ENCODE data around the gene NELFA. TPM values are rescaled to one million over a fixed set of nuclear protein-coding genes. Genes with fewer than 3 reads are reported as not detected.
A peak's percentile ranks its signal among the peaks of the same experiment; 100 is the strongest.

NELFA gene
- total RNA-seq, 1 donor from 2014 or later = 55.2 TPM

DNA sequence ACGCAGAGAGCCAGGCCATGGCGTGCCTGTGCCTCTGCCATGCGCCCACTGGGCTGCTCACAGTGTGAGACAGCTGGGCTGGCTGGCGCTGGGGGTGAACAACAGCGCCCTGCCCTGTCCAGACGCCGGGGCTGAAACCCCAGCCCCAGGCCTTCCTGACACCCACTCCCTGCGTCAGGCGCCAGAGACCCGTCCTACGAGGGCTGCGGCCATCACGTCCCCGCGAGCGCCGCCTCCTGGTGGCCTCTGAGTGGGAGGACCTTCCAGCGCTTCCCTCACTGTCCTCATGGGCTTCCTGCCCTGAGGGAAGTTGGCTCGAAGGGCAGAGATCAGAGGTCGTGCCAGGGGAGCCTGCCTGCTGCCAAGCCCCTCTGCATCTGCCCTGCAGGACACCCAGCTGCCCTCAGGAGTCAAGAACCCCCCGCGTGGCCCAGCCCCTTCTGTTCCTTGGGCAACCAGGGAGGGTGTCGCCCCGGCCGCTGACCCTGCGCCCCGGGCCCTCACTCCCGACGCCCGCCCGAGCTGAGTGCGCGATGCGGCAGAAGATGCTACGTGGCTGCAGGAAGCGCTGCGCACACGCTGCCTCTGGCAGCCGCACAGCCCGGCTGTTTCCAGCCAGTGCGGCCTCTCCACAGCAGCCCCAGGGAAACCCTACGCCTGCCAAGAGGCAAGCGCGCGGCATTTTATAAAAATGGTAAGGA is 16.2 kb downstream of the NELFA start:
- Mint-ChIP-seq H3K36me3 (ENCODE audit: low read depth) (peaks cover 30% of the 10 kb centered on the region), H3K27ac (ENCODE audit: unreplicated experiment) (no peak overlapping the region), H3K4me3 (no peak overlapping the region), H3K9me3 (peaks cover 12% of the 10 kb centered on the region), H3K4me1 (no peaks in the 10 kb centered on the region), H3K27me3 (ENCODE audit: low read depth) (no peaks in the 10 kb centered on the region)
- DNase-seq (ENCODE audit: low read depth, low spot score) = no peak
- TF ChIP-seq, protein P1, sequence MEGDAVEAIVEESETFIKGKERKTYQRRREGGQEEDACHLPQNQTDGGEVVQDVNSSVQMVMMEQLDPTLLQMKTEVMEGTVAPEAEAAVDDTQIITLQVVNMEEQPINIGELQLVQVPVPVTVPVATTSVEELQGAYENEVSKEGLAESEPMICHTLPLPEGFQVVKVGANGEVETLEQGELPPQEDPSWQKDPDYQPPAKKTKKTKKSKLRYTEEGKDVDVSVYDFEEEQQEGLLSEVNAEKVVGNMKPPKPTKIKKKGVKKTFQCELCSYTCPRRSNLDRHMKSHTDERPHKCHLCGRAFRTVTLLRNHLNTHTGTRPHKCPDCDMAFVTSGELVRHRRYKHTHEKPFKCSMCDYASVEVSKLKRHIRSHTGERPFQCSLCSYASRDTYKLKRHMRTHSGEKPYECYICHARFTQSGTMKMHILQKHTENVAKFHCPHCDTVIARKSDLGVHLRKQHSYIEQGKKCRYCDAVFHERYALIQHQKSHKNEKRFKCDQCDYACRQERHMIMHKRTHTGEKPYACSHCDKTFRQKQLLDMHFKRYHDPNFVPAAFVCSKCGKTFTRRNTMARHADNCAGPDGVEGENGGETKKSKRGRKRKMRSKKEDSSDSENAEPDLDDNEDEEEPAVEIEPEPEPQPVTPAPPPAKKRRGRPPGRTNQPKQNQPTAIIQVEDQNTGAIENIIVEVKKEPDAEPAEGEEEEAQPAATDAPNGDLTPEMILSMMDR (conservative IDR thresholded peaks at IDR 0.05) = no peak

DNA sequence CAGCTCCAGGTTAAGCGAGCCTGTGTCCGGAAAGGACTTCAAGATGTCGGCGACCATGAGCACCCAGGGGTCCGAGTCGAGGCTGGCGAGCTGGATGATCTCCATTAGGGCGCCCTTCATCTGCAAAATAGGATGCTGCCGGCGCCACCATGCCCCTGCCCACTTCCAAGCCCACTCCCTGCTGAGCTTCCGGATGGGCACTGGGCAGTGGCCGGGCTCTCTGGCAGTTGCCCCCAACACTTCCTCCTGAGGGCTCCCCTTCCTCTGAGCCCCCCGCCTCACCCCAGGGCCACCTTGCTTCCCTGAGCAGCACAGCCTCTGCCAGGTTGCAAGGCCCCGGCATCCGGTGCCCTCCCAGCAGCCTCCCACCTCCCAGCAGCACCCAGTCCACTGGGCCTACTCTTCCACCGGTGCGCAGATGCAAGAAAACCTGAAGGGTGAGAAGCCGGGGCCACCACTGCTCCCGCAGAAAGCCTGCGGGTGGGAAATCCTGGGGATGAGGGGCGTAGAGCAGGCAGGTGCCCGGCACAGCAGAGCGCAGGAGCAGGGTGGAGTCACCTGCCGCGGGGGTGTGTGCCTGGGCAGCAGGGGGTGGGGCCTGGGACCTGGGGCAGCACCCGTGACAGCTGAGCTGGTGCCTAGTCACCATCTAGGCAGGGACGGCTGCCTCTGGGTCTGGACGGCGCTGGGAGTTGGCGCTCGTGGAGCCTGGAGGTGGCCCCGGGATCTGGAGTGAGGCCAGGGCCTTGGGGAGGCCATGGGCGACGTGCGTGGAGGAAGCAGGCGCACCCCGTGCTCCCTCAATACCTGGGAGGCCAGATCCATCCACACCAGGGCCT is 17.0 kb downstream of the NELFA start:
- Mint-ChIP-seq H3K36me3 (ENCODE audit: low read depth) (peaks cover 22% of the 10 kb centered on the region), H3K27me3 (ENCODE audit: low read depth) (no peaks in the 10 kb centered on the region), H3K27ac (ENCODE audit: unreplicated experiment) (no peak overlapping the region), H3K4me1 (no peaks in the 10 kb centered on the region), H3K9me3 (peaks cover 10% of the 10 kb centered on the region), H3K4me3 (no peak overlapping the region)
- TF ChIP-seq, protein P1 (conservative IDR thresholded peaks at IDR 0.05) = no peak
- no peak for DNase-seq (ENCODE audit: low read depth, low spot score)

DNA sequence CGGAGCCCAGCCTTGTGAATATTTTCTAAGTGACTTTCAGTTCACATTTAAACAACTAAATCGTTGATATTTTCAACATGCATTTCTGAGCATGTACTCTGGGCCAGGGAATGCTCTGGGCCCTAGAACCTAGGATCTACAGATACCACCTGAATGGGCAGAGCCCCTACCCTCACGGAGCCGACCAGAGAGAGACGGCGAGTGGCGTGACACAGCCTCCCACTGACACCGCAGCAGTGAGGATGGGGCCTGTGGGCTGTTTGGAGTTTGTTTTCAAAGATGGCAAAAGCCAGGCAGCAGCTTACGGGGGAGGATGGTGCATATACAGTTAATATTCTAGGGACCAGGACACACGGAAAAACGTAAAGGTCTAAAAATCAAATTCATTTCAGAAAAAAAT is 17.7 kb downstream of the NELFA start:
- DNase-seq (ENCODE audit: low read depth, low spot score) = no peak
- TF ChIP-seq, protein P1 (conservative IDR thresholded peaks at IDR 0.05) = no peak
- no peaks in the 10 kb centered on the region for H3K4me1 Mint-ChIP-seq
- no peaks in the 10 kb centered on the region for H3K27me3 Mint-ChIP-seq (ENCODE audit: low read depth)
- no peak overlapping the region for H3K4me3 Mint-ChIP-seq
- H3K36me3 Mint-ChIP-seq (ENCODE audit: low read depth) = peaks cover 18% of the 10 kb centered on the region
- no peak overlapping the region for H3K27ac Mint-ChIP-seq (ENCODE audit: unreplicated experiment)
- H3K9me3 Mint-ChIP-seq = peaks cover 7% of the 10 kb centered on the region

DNA sequence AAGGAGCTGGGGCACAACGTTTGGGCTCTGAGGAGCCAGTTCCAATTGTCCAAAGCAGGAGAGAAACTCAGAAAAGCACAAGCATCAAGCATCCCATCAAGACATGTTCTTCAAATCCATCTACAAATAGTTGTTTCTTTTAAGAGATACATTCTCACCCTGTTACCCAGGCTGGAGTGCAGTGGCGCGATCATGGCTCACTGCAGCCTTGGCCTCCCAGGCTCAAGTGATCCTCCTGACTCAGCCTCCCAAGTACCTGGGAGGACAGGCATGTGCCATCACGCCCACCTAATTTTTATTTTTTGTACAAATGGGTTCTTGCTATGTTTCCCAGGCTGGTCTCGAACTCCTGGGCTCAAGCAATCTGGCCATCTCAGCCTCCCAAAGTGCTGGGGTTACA is 18.1 kb downstream of the NELFA start:
- Mint-ChIP-seq H3K9me3 (peaks cover 2% of the 10 kb centered on the region), H3K27me3 (ENCODE audit: low read depth) (no peaks in the 10 kb centered on the region), H3K36me3 (ENCODE audit: low read depth) (peaks cover 14% of the 10 kb centered on the region), H3K4me1 (no peaks in the 10 kb centered on the region), H3K4me3 (no peak overlapping the region), H3K27ac (ENCODE audit: unreplicated experiment) (no peak overlapping the region)
- no peak for DNase-seq (ENCODE audit: low read depth, low spot score)
- TF ChIP-seq, protein P1 (conservative IDR thresholded peaks at IDR 0.05) = no peak

DNA sequence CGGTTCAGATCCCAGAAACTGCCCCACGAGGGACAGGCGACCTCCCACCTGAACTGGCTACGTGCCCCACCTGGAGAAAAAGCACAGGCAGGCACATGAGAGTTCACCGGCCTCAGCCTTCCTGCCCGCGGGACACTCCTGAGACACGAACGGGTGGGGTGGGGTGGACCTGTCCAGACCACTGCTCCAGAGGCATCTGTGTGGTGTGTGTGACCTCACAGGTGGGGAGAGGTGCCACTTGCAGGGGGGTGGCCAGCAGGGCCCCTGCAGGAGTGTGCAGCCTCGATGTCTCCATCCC is 18.5 kb downstream of the NELFA start:
- H3K4me3 Mint-ChIP-seq = no peak overlapping the region
- H3K9me3 Mint-ChIP-seq = no peaks in the 10 kb centered on the region
- H3K4me1 Mint-ChIP-seq = no peaks in the 10 kb centered on the region
- TF ChIP-seq, protein P1 (conservative IDR thresholded peaks at IDR 0.05) = no peak
- no peaks in the 10 kb centered on the region for H3K27me3 Mint-ChIP-seq (ENCODE audit: low read depth)
- H3K36me3 Mint-ChIP-seq (ENCODE audit: low read depth) = peaks cover 11% of the 10 kb centered on the region
- peak overlapping the region; percentile 87 for H3K27ac Mint-ChIP-seq (ENCODE audit: unreplicated experiment)
- DNase-seq (ENCODE audit: low read depth, low spot score) = no peak
